Measurements from ENCODE around the gene COX10.
A peak's percentile ranks its signal among the peaks of the same experiment; 100 is the strongest.
"Not testable (repeated sequence)": the region's sequence is repeated elsewhere in the genome, so short reads cannot be mapped to it uniquely, and the experiment has no call there.

The COX10 gene

GRCh38 chr17:14125518-14126137, 56.3 kb downstream of the COX10 start:
- no peak for DNase-seq

GRCh38 chr17:14133104-14133503, 63.8 kb downstream of the COX10 start:
- no peak for DNase-seq

GRCh38 chr17:14134456-14134855, 65.2 kb downstream of the COX10 start:
- no peak for DNase-seq

- no peak for DNase-seq
These were observed 66.7 kb downstream of the COX10 start for GRCh38 chr17:14135906-14136590.

- no peak for DNase-seq
These were observed 69.3 kb downstream of the COX10 start for GRCh38 chr17:14138649-14139048.

- peak; percentile 7 for DNase-seq
These were observed 74.4 kb downstream of the COX10 start for GRCh38 chr17:14143688-14144087.

GRCh38 chr17:14144508-14144907, 75.2 kb downstream of the COX10 start:
- no peak for DNase-seq

- DNase-seq = no peak
These were observed 80.4 kb downstream of the COX10 start for GRCh38 chr17:14149751-14150150.

GRCh38 chr17:14150619-14151018, 81.3 kb downstream of the COX10 start:
- peak; percentile 29 for DNase-seq

- no peak for DNase-seq
These were observed 83.4 kb downstream of the COX10 start for GRCh38 chr17:14152721-14153120.

GRCh38 chr17:14153374-14153773, 84.1 kb downstream of the COX10 start:
- DNase-seq = no peak

GRCh38 chr17:14156689-14157088, 87.4 kb downstream of the COX10 start:
- no peak for DNase-seq

- no peak for DNase-seq
These were observed 88.5 kb downstream of the COX10 start for GRCh38 chr17:14157822-14158221.

GRCh38 chr17:14158707-14159106, 89.4 kb downstream of the COX10 start:
- no peak for DNase-seq

GRCh38 chr17:14161419-14161818, 92.1 kb downstream of the COX10 start:
- no peak for DNase-seq

GRCh38 chr17:14165616-14166015, 96.3 kb downstream of the COX10 start:
- no peak for DNase-seq

GRCh38 chr17:14167831-14168230, 98.5 kb downstream of the COX10 start:
- DNase-seq = not testable (repeated sequence)

GRCh38 chr17:14168582-14168981, 99.3 kb downstream of the COX10 start:
- DNase-seq = no peak

GRCh38 chr17:14169287-14169686, 100.0 kb downstream of the COX10 start:
- DNase-seq = no peak

- no peak for DNase-seq
These were observed 100.6 kb downstream of the COX10 start for GRCh38 chr17:14169901-14170300.

GRCh38 chr17:14176989-14177388, 107.7 kb downstream of the COX10 start:
- DNase-seq = not testable (repeated sequence)

- not testable (repeated sequence) for DNase-seq
These were observed 108.5 kb downstream of the COX10 start for GRCh38 chr17:14177801-14178200.

- not testable (repeated sequence) for DNase-seq
These were observed 110.6 kb downstream of the COX10 start for GRCh38 chr17:14179951-14180350.

- DNase-seq = not testable (repeated sequence)
These were observed 112.8 kb downstream of the COX10 start for GRCh38 chr17:14182084-14182483.

GRCh38 chr17:14184536-14184935, 115.2 kb downstream of the COX10 start:
- not testable (repeated sequence) for DNase-seq

Data from NCI-H2029 (cell line).